ENCODE data around the gene LRPAP1.

The LRPAP1 gene

GRCh38 chr4:3472411-3473141 is 59.6 kb downstream of the LRPAP1 start:
- DNase-seq (ENCODE audit: low spot score), result no peak

- DNase-seq (ENCODE audit: low spot score), result no peak
Observed at GRCh38 chr4:3471886-3472285, 60.3 kb downstream of the LRPAP1 start.

GRCh38 chr4:3471098-3471760 is 61.0 kb downstream of the LRPAP1 start:
- DNase-seq (ENCODE audit: low spot score), result no peak

DNA sequence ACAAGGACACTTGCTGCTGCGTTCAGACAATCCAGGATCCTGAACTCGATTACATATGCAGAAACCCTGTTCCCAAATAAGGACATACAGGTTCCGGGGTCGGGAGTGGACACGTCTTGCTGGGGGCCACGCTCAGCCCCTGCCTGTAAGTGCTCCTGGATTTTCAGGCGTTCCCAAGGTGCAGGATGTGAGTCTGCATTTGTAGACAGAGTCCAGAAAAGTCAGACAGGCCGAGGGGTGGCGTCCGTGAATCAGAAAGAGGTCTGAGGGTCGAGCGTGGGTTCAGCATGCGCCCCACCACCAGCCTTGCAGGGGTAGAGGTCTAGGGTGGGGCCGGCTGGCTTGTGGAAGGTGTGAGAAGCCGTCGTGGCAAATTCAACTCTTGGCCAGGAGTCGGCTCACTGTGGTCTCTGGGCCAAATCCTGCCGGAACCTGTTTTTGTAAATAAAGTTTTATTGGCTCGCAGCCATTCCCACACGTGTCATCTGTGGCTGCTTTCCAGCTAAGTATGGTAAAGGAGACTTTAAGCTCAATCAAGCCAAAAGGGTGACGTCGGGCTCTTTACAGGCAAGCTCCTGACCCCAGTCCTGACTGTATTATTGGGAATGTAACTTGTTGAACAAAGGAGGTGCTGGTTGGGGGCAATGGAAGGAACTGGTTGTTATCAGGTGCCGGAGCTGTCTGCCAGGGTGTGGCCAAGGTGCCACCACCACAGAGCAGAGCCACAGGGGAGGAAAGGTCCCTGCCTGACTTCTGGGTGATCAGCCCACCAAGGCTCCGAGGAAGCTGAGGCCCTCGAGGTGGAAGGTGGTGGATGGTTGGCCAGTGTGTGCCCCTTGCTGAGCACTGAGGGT is 61.8 kb downstream of the LRPAP1 start:
- no peak for DNase-seq (ENCODE audit: low spot score)

DNA sequence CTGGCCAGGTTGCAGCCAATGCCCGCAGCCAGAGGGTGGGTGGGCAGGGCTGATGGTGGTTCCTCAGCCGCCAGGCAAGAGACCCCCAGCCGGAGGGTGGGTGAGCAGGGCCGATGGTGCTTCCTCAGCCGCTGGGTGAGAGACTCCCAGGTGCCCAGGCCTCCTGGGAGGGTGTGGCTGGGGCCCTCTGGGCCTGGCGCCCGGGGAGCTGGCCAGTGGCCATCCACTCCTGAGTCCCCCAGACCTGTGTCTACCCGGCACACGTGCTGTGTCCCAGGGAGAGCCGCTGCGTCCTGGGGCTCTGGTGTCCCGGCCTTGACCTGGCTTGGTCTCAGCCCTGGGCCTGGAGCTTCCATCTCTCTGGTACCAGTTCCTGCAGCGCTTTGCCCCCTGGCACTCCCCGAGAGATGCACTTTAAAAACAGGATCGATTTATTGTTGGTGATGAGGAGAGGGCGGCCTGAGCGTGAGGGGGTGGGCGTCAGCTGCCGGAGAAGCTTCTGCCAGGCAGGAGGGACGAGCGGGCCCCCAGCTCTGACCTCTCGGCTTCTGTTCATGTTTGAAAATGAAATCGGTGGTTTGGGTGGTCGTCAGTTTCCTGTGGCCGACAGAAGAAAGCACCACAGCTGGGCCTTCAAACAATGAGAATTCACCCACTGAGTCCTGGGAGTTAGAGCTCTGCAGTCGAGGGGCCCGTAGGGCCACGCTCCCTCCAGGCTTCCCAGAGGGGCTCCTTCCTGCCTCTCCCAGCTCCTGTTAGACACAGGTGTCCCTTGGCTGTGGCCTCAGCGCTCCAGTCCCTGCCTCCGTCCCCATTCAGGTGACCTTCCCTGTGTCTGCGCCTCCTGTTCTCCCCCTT is 62.6 kb downstream of the LRPAP1 start:
- DNase-seq (ENCODE audit: low spot score), result no peak

DNA sequence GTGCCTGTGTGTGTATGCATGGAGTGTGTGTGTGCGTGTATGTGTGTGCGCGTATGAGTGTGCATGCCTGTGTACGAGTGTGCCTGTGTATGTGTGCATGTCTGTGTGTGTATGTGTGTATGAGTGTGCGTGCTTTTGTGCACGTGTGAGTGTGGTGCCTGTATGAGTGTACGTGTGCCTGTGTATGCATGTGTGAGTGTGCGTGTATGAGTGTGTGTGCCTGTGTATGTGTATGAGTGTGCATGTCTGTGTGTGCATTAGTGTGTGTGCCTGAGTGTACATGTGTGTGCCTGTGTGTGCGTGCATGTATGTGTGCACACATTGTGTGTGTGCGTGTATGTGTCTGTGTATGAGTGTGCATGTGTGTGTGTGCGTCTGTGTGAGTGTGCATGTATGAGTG is 63.4 kb downstream of the LRPAP1 start:
- DNase-seq (ENCODE audit: low spot score), result no peak

DNA sequence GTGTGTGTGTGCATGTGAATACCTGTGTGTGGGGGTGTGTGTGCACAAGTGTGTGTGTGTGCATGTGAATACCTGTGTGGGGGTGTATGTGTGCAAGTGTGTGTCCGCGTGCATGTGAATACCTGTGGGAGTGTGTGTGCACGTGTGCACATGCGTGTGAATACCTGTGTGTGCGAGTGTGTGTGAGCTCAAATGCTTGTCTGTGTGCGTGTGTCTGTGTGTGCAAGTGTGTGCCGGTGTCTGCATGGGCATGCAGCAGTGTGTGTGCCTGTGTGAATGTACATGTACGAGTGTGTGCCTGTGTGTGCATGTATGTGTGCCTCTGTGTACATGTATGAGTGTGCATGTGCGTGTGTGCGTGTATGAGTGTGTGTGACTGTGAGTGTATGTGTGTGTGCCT is 64.1 kb downstream of the LRPAP1 start:
- no peak for DNase-seq (ENCODE audit: low spot score)

DNA sequence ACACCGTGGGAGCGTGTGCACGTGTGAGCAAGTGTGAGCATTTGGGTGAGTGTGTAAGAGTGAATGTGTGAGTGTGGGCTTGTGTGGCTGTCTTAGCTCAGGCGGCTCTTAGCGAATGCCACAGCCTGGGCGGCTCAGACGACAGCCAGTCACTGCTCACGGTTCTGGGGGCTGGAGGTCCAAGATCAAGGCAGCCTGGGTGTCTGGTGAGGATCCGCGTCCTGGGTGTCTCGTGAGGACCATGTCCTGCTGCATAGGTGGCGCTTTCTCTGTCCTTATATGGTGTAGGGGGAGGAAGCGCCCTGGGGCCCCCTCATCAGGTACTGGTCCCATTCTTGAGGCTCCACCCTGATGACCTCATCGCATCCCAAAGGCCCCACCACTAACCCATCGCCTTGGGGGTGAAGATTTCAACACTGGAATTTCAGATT is 64.6 kb downstream of the LRPAP1 start:
- DNase-seq (ENCODE audit: low spot score), result no peak

DNA sequence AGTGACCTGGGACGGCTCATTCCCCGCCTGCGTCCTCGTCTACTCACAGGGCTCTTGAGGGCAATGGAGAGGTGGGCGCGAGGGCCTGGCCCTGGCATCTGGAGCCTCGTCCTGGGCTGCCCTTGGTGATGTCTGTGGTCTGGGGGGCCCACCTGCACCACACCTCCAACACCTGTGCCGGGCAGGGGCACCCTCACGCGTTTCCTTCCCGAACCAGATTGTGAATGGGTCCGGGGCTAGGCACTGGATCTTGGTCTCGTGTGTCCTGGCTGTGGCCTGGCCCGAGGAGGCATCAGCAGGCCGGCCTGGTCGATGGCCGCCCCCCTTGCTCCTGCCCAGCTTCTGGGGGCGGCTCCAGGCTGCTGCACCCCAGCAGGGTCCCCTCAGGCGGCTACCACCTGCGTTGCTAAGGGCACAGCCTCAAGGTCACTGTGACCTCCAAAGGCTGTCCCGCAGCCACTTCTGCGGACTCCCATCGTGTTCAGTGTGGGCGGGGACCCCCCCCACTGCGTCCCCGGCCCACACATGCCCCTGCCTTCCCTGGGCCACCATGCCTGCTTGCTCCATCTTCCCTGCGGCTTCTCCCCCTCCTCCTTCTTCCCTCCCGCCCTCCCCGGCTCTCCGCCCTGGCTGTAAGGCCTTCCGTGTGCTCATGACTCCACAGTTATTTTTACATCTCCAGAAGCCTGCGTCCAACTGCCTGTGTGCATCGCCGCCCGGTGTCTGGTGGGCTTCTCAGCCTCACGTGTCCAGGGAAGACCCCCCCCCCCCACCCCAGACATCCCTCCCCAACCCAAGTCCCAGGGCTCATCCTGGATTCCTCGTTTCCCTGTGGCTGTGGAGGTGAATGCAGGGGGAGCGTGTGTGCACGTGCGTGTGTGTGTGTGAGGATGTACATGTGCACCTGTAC is 65.3 kb downstream of the LRPAP1 start:
- no peak for DNase-seq (ENCODE audit: low spot score)

DNA sequence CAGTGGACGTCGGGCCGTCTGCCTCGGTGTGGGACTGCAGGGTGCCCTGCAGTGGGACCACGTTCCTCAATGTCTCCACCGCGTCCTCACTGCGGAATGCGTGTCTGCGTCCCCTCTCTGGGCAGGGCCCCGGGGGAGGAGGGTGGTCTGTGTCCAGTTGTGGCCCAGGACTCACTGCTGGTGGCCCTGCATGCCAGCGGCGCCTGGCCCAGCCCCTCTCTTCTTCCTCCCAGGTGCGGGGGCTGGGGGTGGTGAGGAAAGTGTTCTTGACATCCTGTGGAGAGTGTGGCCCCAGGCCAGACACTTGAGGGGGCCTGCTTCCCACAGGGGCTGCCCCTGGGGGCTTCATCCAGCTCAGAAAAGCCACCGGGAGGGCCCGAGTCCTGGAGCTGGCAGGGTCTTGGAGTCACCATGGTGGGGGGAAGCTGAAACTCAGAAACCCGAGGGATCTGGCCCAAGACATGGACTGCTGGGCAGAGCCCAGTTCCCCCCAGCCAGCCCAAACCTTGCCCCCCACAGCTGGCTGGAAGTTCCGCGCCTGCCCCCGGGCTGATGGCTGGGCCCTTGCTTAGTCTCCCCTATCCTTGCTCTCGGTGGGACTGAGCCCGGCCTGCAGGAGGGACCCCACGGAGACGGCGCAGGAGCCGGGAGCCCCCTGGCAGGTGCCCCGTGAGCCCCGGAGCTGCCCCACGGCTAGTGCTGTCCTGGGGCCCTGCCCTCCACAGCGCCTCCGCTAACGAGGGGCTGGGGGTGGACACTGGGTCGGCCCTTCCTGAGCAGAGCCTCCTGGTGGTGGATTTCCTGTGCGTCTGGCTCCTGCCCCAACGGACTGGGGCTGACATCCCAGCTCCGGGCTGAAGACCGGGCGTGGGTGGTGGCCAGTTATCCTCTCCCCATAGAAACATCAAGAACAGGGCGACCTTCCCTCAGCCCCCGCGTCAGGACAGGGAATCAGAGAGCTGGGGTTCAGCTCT is 66.2 kb downstream of the LRPAP1 start:
- no peak for DNase-seq (ENCODE audit: low spot score)

DNA sequence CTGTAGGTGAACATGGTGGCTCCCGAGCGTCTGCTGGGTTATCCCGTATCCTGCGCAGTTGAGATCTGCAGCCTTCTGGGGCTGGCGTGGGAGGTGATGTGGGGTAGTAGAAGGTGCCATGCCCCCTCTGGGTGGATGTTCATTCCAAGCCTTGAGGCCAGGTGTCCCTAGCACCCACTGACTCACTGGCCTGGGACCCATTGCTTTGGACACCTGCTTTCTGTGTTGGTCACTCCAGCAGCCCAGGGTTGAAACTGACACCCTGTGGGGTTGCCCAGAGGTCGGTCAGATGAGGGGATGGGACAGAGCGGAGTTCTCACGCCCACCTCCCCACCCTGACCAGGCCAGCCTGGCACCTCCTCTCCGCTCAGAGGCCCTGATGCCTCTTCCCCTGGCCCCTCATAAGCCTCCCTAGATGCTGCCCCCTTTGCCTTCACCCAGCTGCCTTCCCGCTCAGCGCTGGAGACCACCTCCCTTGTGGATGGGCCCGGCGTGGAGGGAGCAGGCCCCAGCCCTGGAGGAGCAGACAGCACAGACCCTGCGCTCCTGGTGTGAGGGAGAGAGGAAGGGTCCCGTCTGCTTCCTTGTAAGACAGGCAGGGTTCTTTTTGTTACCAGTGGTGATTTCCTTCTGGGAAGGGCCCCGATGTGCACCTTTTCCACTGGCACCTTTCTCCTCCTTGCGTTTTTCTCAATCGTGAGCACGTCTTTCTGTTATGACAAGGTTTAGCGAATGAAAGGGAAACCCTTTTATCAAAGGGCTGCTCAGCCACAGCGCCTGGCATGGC is 67.1 kb downstream of the LRPAP1 start:
- no peak for DNase-seq (ENCODE audit: low spot score)

GRCh38 chr4:3464349-3464905 is 67.8 kb downstream of the LRPAP1 start:
- DNase-seq (ENCODE audit: low spot score), result no peak

DNA sequence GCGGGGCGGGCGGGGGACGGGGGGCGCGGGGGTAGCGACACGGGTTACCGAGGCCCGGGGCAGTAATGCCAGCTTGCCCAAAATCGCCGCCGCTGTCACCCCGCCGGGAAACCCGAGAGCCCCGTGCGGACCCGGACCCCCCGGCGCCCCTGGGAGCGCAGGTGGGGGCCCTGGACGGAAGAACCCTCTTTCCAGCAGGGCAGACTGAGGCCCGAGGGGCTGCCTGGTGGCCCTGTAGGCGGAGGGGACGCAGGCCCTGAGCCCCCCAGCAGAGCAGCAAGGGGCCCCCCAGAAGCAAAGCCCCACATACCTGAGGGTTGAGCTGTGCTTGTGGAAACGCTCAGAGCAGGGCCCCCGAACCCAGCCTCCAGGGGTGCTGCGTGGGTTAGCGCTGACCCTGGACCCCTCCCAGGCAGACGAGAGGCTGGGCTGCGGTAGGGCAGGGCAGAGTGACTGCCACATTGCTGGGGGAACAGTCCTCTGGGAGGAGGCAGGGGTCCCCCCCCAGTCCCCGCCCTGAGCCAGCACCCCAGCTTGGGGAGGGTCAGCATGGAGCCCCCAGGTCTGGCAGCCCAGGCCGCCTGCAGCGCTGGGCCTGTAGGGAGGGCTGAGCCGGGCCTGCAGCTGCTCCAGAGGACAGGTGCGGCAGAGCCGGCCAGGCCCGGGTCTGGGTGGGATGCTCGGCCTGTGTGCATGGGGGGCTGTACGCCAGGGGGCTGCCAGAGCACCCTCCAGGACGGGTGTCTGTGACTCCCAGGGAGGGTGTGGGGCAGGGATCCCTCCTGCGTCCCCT is 68.5 kb downstream of the LRPAP1 start:
- no peak for DNase-seq (ENCODE audit: low spot score)

DNA sequence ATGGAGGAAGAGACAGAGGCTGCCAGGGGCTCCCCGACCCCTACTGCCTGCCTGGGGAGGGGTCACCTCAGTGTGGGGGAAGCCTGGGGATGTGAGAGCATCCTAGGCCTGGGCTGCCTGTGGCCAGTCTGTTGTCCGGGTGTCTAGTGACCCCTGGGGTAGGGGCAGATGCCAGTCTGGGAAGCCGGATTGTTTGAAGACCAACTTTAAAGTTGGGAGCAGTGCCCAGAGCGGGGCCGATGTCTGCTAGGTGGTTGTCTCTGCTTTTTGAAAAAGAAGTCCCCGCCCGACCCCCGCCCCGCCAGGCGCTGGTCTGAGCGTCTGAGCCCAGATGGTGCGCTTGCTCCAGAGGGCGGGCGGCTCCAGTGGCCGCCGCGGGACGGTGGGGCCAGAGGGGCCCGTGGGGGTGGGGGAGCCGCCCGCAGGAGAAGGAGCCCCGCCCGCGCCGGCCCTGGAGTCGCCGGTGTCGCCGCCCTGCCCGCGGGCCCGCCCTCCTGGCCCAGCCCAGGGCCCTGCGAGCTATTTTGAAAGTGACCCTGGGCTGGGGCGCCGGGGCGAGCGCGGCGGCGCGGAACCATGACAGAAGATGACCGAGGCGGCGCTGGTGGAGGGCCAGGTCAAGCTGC is 69.3 kb downstream of the LRPAP1 start, which contains the start of gene DOK7:
DOK7 (plus strand) TSS at position 517 of the 626 bp plus-strand sequence; CDS start at position 587, 70 bp downstream.
- DNase-seq (ENCODE audit: low spot score), result no peak

GRCh38 chr4:3462321-3462789 is 69.9 kb downstream of the LRPAP1 start:
- no peak for DNase-seq (ENCODE audit: low spot score)

DNA sequence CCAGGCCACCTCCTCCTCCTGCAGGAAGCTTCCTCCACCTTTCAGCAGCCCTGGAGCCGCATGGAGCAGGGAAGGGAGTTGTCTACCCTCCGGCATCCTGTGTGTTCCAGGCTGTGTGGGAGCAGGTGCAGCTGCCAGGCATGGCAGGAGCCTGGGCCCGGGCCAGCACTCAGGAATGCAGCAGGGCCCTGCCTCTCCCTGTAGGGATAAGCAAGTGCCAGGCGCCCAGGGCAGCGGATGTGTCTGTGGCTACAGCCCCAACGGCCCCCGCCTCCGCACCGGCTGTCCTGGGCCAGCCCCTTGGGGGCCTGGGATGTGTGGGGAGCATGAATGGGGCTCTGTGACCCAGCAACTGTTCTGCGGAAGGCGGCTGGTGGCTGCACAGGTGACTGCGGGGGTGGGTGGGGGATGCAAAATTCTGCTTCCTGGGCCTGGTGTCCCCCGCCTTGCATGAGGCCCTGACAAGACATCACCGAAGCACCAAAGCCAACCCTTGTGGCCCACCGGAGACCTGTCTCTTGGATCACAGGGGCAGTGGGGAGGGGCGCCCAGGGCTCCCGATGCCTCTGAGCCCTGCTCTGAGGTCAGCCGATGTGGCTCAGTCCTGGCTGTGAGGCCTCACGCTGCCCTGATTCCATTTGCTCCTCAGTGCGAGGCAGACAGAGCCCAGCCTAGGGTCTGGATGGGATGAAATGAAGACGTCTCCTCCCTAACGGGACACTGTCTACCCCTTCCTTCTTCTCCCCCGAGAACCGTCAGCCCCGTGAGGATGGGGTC is 70.5 kb downstream of the LRPAP1 start:
- DNase-seq (ENCODE audit: low spot score), result no peak
